IPS-18a (cell line): ENCODE results near the gene DUSP11.
"Not testable (repeated sequence)": the region's sequence is repeated elsewhere in the genome, so short reads cannot be mapped to it uniquely, and the experiment has no call there.

Source experiments
- H3K27ac ChIP-seq: one replicate; pipeline ENCODE4 v1.5.1; 2013; ENCODE audit warnings: low read length
- H3K27me3 ChIP-seq: one replicate; pipeline ENCODE4 v1.6.1; 2013; ENCODE audit warnings: mild to moderate bottlenecking, low read length; ENCODE audit not compliant: control insufficient read depth, insufficient read depth
- H3K36me3 ChIP-seq: one replicate; pipeline ENCODE4 v1.6.1; 2013; ENCODE audit warnings: low read depth, low read length; ENCODE audit not compliant: control insufficient read depth
- H3K4me1 ChIP-seq: one replicate; pipeline ENCODE4 v1.6.1; 2013; ENCODE audit warnings: low read depth, low read length; ENCODE audit not compliant: control insufficient read depth
- H3K4me3 ChIP-seq: one replicate; pipeline ENCODE4 v1.5.1; 2013; ENCODE audit warnings: low read length
- H3K9ac ChIP-seq: one replicate; pipeline ENCODE4 v1.6.1; 2013; ENCODE audit warnings: mild to moderate bottlenecking, low read length, moderate library complexity
- H3K9me3 ChIP-seq: one replicate; pipeline ENCODE4 v1.6.1; 2013; ENCODE audit warnings: low read depth, low read length; ENCODE audit not compliant: control insufficient read depth

The DUSP11 gene

DNA sequence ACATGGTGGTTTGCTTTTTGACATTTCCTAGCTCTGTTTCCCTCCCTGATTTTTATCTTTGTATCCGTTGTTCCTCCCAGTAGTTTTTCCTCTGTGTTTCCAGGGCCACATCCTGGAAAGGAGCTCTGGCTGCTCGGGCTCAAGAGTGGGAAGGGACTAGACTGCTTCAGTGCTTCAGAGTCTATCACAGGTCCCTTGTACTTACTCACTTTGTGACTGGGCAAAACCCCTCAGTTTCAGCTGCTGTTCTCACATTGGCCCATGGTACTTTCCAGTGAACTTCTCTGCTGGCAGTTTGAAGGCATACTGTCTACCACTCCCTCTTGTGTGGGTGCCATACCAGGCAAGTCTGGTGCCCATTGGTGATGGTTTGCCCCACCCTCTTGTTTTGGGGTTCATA is 41.3 kb upstream of the DUSP11 start:
- H3K9ac ChIP-seq, result no peak overlapping the region
- no peaks in the 10 kb centered on the region for H3K9me3 ChIP-seq
- H3K27me3 ChIP-seq, result peaks cover 31% of the 10 kb centered on the region
- H3K4me3 ChIP-seq, result no peak overlapping the region
- no peaks in the 10 kb centered on the region for H3K36me3 ChIP-seq
- no peak overlapping the region for H3K27ac ChIP-seq
- no peaks in the 10 kb centered on the region for H3K4me1 ChIP-seq

DNA sequence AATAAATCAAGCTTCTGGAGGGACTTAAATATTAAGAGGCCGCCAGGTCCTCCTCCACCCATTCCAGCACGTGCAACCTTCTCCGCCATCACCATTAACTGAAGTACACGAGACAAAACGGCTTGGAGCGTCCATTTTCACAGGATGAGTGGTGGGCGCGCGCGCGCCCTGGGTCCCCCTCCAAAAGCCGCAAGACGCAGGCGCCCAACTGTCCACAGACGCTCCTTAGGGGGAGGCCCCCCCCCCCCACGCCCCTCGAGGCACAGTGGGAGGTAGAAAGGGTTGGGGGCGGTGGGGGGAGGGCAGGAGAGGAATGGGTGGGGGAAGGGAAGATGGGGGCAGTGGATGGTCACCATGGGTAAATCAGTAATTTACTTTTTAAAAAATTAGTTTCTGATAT is 38.4 kb upstream of the DUSP11 start:
- Histone ChIP-seq H3K27ac (no peak overlapping the region), H3K36me3 (no peaks in the 10 kb centered on the region), H3K4me3 (no peak overlapping the region), H3K9ac (no peak overlapping the region), H3K9me3 (no peaks in the 10 kb centered on the region), H3K27me3 (peaks cover 38% of the 10 kb centered on the region), H3K4me1 (no peaks in the 10 kb centered on the region)

- Histone ChIP-seq H3K4me1 (no peaks in the 10 kb centered on the region), H3K9me3 (no peaks in the 10 kb centered on the region), H3K27me3 (peaks cover 41% of the 10 kb centered on the region), H3K27ac (no peak overlapping the region), H3K4me3 (no peak overlapping the region), H3K9ac (no peak overlapping the region), H3K36me3 (no peaks in the 10 kb centered on the region)
Observed at GRCh38 chr2:73812635-73813034, 32.7 kb upstream of the DUSP11 start.

- Histone ChIP-seq H3K4me1 (no peaks in the 10 kb centered on the region), H3K27me3 (peaks cover 41% of the 10 kb centered on the region), H3K9me3 (no peaks in the 10 kb centered on the region), H3K4me3 (no peak overlapping the region), H3K36me3 (no peaks in the 10 kb centered on the region), H3K27ac (no peak overlapping the region), H3K9ac (no peak overlapping the region)
Observed at GRCh38 chr2:73811878-73812277, 32.0 kb upstream of the DUSP11 start.

GRCh38 chr2:73783883-73784282 is 4.0 kb upstream of the DUSP11 start, which contains the start of gene C2orf78:
Gene C2orf78, plus strand, starts transcription at chr2:73784183. Its CDS starts 127 bp downstream, at chr2:73784310.
- not testable (repeated sequence) for H3K4me1 ChIP-seq, H3K36me3 ChIP-seq, H3K4me3 ChIP-seq, H3K9me3 ChIP-seq, H3K27ac ChIP-seq, H3K9ac ChIP-seq, H3K27me3 ChIP-seq

- H3K9me3 ChIP-seq, H3K36me3 ChIP-seq, H3K27ac ChIP-seq, H3K4me1 ChIP-seq, H3K9ac ChIP-seq, H3K4me3 ChIP-seq, H3K27me3 ChIP-seq: not testable (repeated sequence)
Observed at GRCh38 chr2:73783402-73783801, 3.5 kb upstream of the DUSP11 start.

DNA sequence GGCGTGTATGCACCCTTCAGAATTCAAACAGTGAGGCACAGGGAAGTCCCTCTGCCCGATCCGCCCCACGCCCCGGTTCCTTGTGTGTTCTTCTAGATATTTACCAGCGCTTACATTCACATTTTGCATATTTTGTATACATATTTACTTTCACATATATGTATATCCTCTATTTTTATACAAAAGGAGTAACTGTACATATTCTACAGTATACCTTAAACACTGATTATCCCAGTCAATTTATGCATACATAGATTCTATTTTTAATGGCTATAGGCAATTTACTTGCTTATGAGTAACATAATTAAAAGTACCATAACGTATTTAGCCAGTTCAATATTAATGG is 307 bp upstream of the DUSP11 start:
- H3K9ac ChIP-seq, result peak overlapping the region; percentile 89
- no peaks in the 10 kb centered on the region for H3K9me3 ChIP-seq
- H3K4me1 ChIP-seq, result no peaks in the 10 kb centered on the region
- H3K27me3 ChIP-seq, result no peaks in the 10 kb centered on the region
- peaks cover 15% of the 10 kb centered on the region for H3K36me3 ChIP-seq
- H3K27ac ChIP-seq, result no peak overlapping the region
- H3K4me3 ChIP-seq, result peak overlapping the region; percentile 93

DNA sequence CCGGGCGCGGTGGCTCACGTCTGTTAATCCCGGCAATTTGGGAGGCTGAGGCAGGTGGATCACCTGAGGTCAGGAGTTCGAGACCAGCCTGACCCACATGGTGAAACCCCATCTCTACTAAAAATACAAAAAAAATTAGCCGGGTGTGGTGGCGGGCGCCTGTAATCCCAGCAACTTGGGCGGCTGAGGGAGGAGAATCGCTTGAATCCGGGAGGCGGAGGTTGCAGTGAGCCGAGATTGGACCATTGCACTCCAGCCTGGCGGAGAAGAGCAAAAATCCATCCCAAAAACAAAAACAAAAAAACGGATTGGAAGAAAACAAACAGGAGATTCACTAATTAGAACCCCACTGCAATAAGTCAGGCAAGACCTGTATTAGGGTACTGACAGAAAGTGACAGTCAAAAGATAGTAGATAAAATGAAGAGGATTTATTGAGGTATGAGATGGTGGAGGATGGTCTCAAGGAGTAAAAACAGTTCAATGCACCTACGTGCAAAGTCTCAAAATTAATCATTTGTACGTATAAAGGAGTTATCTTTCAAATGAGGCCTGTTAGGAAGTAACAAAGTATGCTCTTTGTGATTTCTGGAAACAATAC is 936 bp downstream of the DUSP11 start:
- peak overlapping the region; percentile 93 for H3K4me3 ChIP-seq
- H3K27ac ChIP-seq, H3K9me3 ChIP-seq, H3K4me1 ChIP-seq, H3K27me3 ChIP-seq: not testable (repeated sequence)
- H3K9ac ChIP-seq, result peak overlapping the region; percentile 89
- H3K36me3 ChIP-seq, result peaks cover 24% of the 10 kb centered on the region

- H3K4me3 ChIP-seq, result no peak overlapping the region
- no peaks in the 10 kb centered on the region for H3K27me3 ChIP-seq
- no peaks in the 10 kb centered on the region for H3K9me3 ChIP-seq
- H3K4me1 ChIP-seq, result no peaks in the 10 kb centered on the region
- H3K9ac ChIP-seq, result no peak overlapping the region
- H3K27ac ChIP-seq, result no peak overlapping the region
- H3K36me3 ChIP-seq, result peaks cover 38% of the 10 kb centered on the region
Observed at GRCh38 chr2:73776869-73777519, 2.9 kb downstream of the DUSP11 start.

DNA sequence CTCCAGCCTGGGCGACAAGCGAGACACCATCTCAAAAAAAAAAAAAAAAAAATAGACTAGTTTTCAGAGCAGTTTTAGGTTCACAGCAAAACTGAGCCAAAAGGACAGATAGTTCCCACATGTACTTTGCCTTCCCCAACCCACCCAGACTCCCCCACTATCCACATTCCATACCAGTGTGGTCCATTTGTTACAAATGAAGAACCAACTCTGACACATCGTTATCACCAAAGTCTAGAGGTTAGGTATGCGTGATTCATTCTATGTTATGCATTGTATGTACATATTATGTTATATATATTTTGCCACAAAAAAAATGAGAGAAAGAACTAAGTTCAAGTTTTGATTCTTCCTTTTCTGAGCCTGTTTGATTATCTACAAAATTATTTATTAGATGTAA is 3.5 kb downstream of the DUSP11 start:
- no peak overlapping the region for H3K27ac ChIP-seq
- H3K27me3 ChIP-seq, result no peaks in the 10 kb centered on the region
- H3K9me3 ChIP-seq, result no peaks in the 10 kb centered on the region
- H3K36me3 ChIP-seq, result peaks cover 38% of the 10 kb centered on the region
- no peak overlapping the region for H3K9ac ChIP-seq
- H3K4me3 ChIP-seq, result no peak overlapping the region
- no peaks in the 10 kb centered on the region for H3K4me1 ChIP-seq

DNA sequence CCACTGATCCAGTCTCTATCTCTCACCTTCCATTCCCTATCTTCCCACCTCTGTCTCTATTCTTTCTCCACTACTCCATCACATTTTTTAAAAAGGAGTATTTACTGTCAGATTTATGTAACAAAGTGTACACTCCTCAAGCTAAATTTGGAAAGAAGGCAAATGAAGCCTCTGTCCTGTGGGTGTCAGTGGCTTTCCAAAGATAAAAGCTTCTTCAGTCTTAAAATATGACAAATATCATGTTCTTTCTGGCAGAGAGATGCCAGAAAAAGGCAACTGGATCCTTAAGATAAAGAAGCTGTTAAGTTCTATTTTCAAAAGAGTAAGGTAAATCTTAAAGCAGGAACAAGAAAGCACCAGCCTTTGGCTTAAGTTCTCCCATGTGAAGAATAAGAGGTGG is 7.1 kb downstream of the DUSP11 start:
- H3K36me3 ChIP-seq, result peaks cover 54% of the 10 kb centered on the region
- H3K27me3 ChIP-seq, result no peaks in the 10 kb centered on the region
- no peak overlapping the region for H3K27ac ChIP-seq
- H3K9me3 ChIP-seq, result no peaks in the 10 kb centered on the region
- H3K4me1 ChIP-seq, result no peaks in the 10 kb centered on the region
- no peak overlapping the region for H3K9ac ChIP-seq
- H3K4me3 ChIP-seq, result no peak overlapping the region

DNA sequence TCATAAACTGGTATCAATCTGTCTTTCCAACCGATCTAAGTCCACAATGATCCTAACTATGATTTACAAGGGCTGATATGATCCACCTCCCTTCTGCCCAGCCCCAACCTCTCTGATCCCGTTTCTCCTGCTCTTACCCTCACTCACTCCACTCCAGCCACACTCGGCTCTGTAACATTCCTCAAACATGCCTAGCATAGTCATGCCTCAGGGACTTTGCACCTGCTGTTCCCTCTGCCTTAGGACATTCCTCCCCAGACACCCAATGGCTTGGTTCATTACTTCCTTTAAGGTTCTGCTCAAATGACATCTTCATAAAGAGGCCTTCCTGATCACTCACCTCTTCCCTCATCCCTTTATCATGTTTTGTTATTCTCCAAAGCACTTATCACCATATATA is 9.2 kb downstream of the DUSP11 start:
- Histone ChIP-seq H3K9me3 (no peaks in the 10 kb centered on the region), H3K27me3 (no peaks in the 10 kb centered on the region), H3K36me3 (peaks cover 50% of the 10 kb centered on the region), H3K27ac (no peak overlapping the region), H3K4me3 (no peak overlapping the region), H3K4me1 (no peaks in the 10 kb centered on the region), H3K9ac (no peak overlapping the region)
